Neural cell (in vitro differentiated cells): ENCODE measurements around the gene ROR1. TPM values are rescaled to one million over a fixed set of nuclear protein-coding genes. Genes with fewer than 3 reads are reported as not detected.
A peak's percentile ranks its signal among the peaks of the same experiment; 100 is the strongest.

Experiments used
- H2AFZ ChIP-seq: fragments of 200-600, 300-800 bp; sonication (generic), shearing (Covaris generic); 2 replicates; pipeline ENCODE4 v1.6.0; 2014; ENCODE audit warnings: low read depth, mild to moderate bottlenecking, antibody characterized with exemption, low read length, moderate library complexity
- H3F3A ChIP-seq: fragments of 200-600 bp; shearing (Covaris generic); 2 replicates; pipeline ENCODE4 v1.6.1; 2016; ENCODE audit warnings: mild to moderate bottlenecking, moderate library complexity, mixed read lengths, antibody characterized with exemption, low read length; ENCODE audit not compliant: insufficient read depth, poor library complexity, severe bottlenecking
- H3K27ac ChIP-seq: fragments of 200-600, 300-800 bp; sonication (generic), shearing (Covaris generic); 2 replicates; pipeline ENCODE4 v1.5.1; 2014; ENCODE audit warnings: mild to moderate bottlenecking, low read length, moderate library complexity
- H3K27me3 ChIP-seq: fragments of 300-800, 200-600 bp; sonication (generic), shearing (Covaris generic); 2 replicates; pipeline ENCODE4 v1.6.0; 2014; ENCODE audit warnings: mild to moderate bottlenecking, low read depth, low read length, moderate library complexity; ENCODE audit not compliant: insufficient read depth
- H3K36me3 ChIP-seq: fragments of 300-800, 200-600 bp; sonication (generic), shearing (Covaris generic); 2 replicates; pipeline ENCODE4 v1.5.1; 2014; ENCODE audit warnings: mild to moderate bottlenecking, antibody characterized with exemption, low read length, moderate library complexity; ENCODE audit not compliant: insufficient read depth
- H3K4me2 ChIP-seq: fragments of 300-800, 200-600 bp; sonication (generic), shearing (Covaris generic); 2 replicates; pipeline ENCODE4 v1.6.0; 2014; ENCODE audit warnings: mild to moderate bottlenecking, low read length
- H3K4me3 ChIP-seq: fragments of 300-800, 200-600 bp; sonication (generic), shearing (Covaris generic); 2 replicates; pipeline ENCODE4 v1.5.1; 2014; ENCODE audit warnings: mild to moderate bottlenecking, low read length, moderate library complexity
- H3K79me2 ChIP-seq: fragments of 200-600 bp; shearing (Covaris generic); replicated peaks from 2 replicates; pipeline ENCODE4 v1.6.0; 2014; ENCODE audit warnings: mild to moderate bottlenecking, low read length, moderate library complexity; ENCODE audit not compliant: insufficient read depth
- H3K9ac ChIP-seq: fragments of 300-800, 200-600 bp; sonication (generic), shearing (Covaris generic); 2 replicates; pipeline ENCODE4 v1.6.1; 2016; ENCODE audit warnings: mild to moderate bottlenecking, low read length, mixed read lengths
- H3K9me2 ChIP-seq: fragments of 200-600 bp; shearing (Covaris generic); 2 replicates; pipeline ENCODE4 v1.6.1; 2016; ENCODE audit warnings: mild to moderate bottlenecking, low read length, mixed read lengths; ENCODE audit not compliant: insufficient read depth
- H3K9me3 ChIP-seq: fragments of 200-600, 300-800 bp; sonication (generic), shearing (Covaris generic); 2 replicates; pipeline ENCODE4 v1.6.1; 2016; ENCODE audit warnings: mild to moderate bottlenecking, mixed run types, low read length, moderate library complexity, mixed read lengths
- H4K20me1 ChIP-seq: fragments of 200-600 bp; shearing (Covaris generic); 2 replicates; pipeline ENCODE4 v1.6.1; 2016; ENCODE audit warnings: mild to moderate bottlenecking, mixed run types; ENCODE audit not compliant: insufficient read depth
- EP300 ChIP-seq: fragments of 450-650 bp; conservative IDR thresholded peaks from 2 replicates; pipeline ENCODE4 v1.6.1; 2014; ENCODE audit warnings: antibody characterized with exemption, mild to moderate bottlenecking, moderate library complexity; ENCODE audit not compliant: poor library complexity, severe bottlenecking
- EZH2 ChIP-seq: fragments of 200-600, 300-800 bp; shearing (Covaris generic), sonication (generic); IDR thresholded peaks from 2 replicates; pipeline ENCODE4 v1.6.1; 2014; ENCODE audit warnings: antibody characterized with exemption, low read length, borderline replicate concordance, mild to moderate bottlenecking; ENCODE audit not compliant: insufficient read depth, poor library complexity, severe bottlenecking
- MXI1 ChIP-seq: fragments of 450-650 bp; conservative IDR thresholded peaks from 2 replicates; pipeline ENCODE4 v1.6.1; 2014; ENCODE audit warnings: antibody characterized with exemption, mild to moderate bottlenecking; ENCODE audit not compliant: poor library complexity, severe bottlenecking
- POLR2AphosphoS5 ChIP-seq: IDR thresholded peaks from 2 replicates; pipeline ENCODE4 v1.6.1; 2012
- RAD21 ChIP-seq: fragments of 450-650 bp; conservative IDR thresholded peaks from 2 replicates; pipeline ENCODE4 v1.6.1; 2014; ENCODE audit warnings: antibody characterized with exemption, mild to moderate bottlenecking, moderate library complexity
- REST ChIP-seq: IDR thresholded peaks from 2 replicates; pipeline ENCODE4 v1.6.1; 2012; ENCODE audit warnings: borderline replicate concordance
- SMC3 ChIP-seq: fragments of 450-650 bp; conservative IDR thresholded peaks from 2 replicates; pipeline ENCODE4 v1.6.1; 2014; ENCODE audit warnings: antibody characterized with exemption, mild to moderate bottlenecking, moderate library complexity; ENCODE audit not compliant: poor library complexity
- TAF1 ChIP-seq: IDR thresholded peaks from 2 replicates; pipeline ENCODE4 v1.6.1; 2012; ENCODE audit warnings: low read depth
- polyA plus RNA-seq: library from polyadenylated mRNA; depleted of rRNA; stranded (reverse); fragments of >200 nt; gene quantifications from 2 replicates; pipeline ENCODE4 v1.2.3, GENCODE V29; 2014
- TF ChIP-seq, protein P1 (sequence below): fragments of 450-650 bp; IDR thresholded peaks from 2 replicates; pipeline ENCODE4 v1.5.1; 2014; ENCODE audit warnings: antibody characterized with exemption, mild to moderate bottlenecking, moderate library complexity; ENCODE audit not compliant: poor library complexity, severe bottlenecking

ROR1 gene
- polyA plus RNA-seq, 1 donor from 2014 or later: 0.27 TPM

- Histone ChIP-seq H3F3A (no peaks in the 10 kb centered on the region), H3K4me2 (no peak overlapping the region), H3K9ac (no peak overlapping the region), H2AFZ (no peak overlapping the region), H3K27me3 (no peaks in the 10 kb centered on the region), H3K9me2 (no peaks in the 10 kb centered on the region), H3K79me2 (no peaks in the 10 kb centered on the region), H3K27ac (no peak overlapping the region), H4K20me1 (no peaks in the 10 kb centered on the region), H3K9me3 (no peaks in the 10 kb centered on the region), H3K36me3 (no peaks in the 10 kb centered on the region), H3K4me3 (no peak overlapping the region)
- TF ChIP-seq EP300 (no peak), REST (no peak), TAF1 (no peak), MXI1 (no peak), EZH2 (no peak), SMC3 (no peak), POLR2AphosphoS5 (no peak), RAD21 (no peak)
- TF ChIP-seq, protein P1, sequence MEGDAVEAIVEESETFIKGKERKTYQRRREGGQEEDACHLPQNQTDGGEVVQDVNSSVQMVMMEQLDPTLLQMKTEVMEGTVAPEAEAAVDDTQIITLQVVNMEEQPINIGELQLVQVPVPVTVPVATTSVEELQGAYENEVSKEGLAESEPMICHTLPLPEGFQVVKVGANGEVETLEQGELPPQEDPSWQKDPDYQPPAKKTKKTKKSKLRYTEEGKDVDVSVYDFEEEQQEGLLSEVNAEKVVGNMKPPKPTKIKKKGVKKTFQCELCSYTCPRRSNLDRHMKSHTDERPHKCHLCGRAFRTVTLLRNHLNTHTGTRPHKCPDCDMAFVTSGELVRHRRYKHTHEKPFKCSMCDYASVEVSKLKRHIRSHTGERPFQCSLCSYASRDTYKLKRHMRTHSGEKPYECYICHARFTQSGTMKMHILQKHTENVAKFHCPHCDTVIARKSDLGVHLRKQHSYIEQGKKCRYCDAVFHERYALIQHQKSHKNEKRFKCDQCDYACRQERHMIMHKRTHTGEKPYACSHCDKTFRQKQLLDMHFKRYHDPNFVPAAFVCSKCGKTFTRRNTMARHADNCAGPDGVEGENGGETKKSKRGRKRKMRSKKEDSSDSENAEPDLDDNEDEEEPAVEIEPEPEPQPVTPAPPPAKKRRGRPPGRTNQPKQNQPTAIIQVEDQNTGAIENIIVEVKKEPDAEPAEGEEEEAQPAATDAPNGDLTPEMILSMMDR: no peak
These were observed 322.0 kb downstream of the ROR1 start for GRCh38 chr1:64095832-64096231.

DNA sequence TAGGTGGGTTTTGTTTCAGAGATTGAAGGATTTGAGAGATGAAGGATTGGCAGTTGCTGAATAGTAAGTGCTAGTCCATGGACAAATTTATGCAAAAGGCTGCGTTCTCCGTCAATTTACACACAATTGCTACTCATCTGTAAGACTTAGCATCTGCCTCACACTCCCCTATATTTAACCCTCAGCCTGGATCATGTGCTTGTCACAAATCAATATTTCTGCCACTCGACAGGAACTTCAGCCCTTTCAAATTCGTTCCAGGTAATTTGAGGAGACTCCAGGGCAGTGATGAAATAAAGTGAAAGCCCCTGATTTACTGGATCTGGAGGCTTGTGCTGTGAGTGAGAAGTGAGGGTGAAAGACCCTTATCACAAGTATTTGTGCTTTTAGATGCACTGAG, 324.0 kb downstream of the ROR1 start:
- no peaks in the 10 kb centered on the region for H3F3A ChIP-seq
- no peak overlapping the region for H3K4me3 ChIP-seq
- H3K27me3 ChIP-seq: no peaks in the 10 kb centered on the region
- no peaks in the 10 kb centered on the region for H3K36me3 ChIP-seq
- no peak overlapping the region for H3K4me2 ChIP-seq
- H4K20me1 ChIP-seq: no peaks in the 10 kb centered on the region
- H2AFZ ChIP-seq: no peak overlapping the region
- no peaks in the 10 kb centered on the region for H3K9me3 ChIP-seq
- TF ChIP-seq SMC3: no peak
- TF ChIP-seq EP300: peak; percentile 55
- no peak overlapping the region for H3K9ac ChIP-seq
- peak overlapping the region; percentile 62 for H3K27ac ChIP-seq
- no peaks in the 10 kb centered on the region for H3K9me2 ChIP-seq
- no peaks in the 10 kb centered on the region for H3K79me2 ChIP-seq

- H3K79me2 ChIP-seq: no peaks in the 10 kb centered on the region
- H3K4me3 ChIP-seq: no peak overlapping the region
- no peak overlapping the region for H3K9ac ChIP-seq
- no peaks in the 10 kb centered on the region for H3K9me3 ChIP-seq
- no peaks in the 10 kb centered on the region for H3K27me3 ChIP-seq
- no peaks in the 10 kb centered on the region for H3K9me2 ChIP-seq
- no peak for TF ChIP-seq MXI1
- TF ChIP-seq EP300: no peak
- no peak for TF ChIP-seq REST
- no peak for TF ChIP-seq RAD21
- no peak for TF ChIP-seq EZH2
- TF ChIP-seq SMC3: no peak
- TF ChIP-seq, protein P1: no peak
- TF ChIP-seq TAF1: no peak
- TF ChIP-seq POLR2AphosphoS5: no peak
- H3F3A ChIP-seq: no peaks in the 10 kb centered on the region
- no peak overlapping the region for H2AFZ ChIP-seq
- H3K27ac ChIP-seq: peak overlapping the region; percentile 50
- H3K36me3 ChIP-seq: no peaks in the 10 kb centered on the region
- no peaks in the 10 kb centered on the region for H4K20me1 ChIP-seq
- peak overlapping the region; percentile 22 for H3K4me2 ChIP-seq
These were observed 324.6 kb downstream of the ROR1 start for GRCh38 chr1:64098436-64098835.
